ENCODE measurements around the gene CASQ1.

Gene CASQ1

GRCh38 chr1:160167580-160167979 lies 22.8 kb upstream of the CASQ1 start:
- TF ChIP-seq, protein P1, sequence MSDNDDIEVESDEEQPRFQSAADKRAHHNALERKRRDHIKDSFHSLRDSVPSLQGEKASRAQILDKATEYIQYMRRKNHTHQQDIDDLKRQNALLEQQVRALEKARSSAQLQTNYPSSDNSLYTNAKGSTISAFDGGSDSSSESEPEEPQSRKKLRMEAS (IDR thresholded peaks at IDR 0.05), result no peak
- TF ChIP-seq FOXM1 (IDR thresholded peaks at IDR 0.05; ENCODE audit: borderline replicate concordance, low read depth), result no peak
- TF ChIP-seq TEAD4 (IDR thresholded peaks at IDR 0.05), result no peak
- TF ChIP-seq EP300 (IDR thresholded peaks at IDR 0.05; ENCODE audit: borderline replicate concordance), result no peak
- TF ChIP-seq CREB1 (IDR thresholded peaks at IDR 0.05; ENCODE audit: low read depth), result no peak
- TF ChIP-seq NFIC (IDR thresholded peaks at IDR 0.05), result no peak

DNA sequence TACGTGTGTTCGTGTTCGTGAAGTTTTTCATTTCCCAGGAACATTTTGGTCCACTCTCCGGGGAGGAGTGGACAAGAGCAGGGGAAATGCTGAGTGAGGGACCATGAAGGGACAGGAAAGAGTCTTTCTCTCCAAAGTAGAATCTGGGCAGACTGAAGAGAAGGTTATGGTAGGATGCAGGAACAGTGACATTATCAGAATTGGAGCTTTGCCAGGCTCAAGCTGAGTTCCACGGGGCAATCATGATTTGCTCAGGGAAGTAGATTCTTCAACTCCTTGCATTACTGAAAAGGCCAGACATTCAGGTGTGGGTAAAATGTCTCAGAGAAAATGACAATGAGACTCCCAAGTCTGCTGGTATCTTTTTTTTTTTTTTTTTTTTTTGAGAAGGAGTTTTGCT lies 22.4 kb upstream of the CASQ1 start:
- TF ChIP-seq TAF1 (IDR thresholded peaks at IDR 0.05; ENCODE audit: low read depth) (no peak), TCF12 (IDR thresholded peaks at IDR 0.05; ENCODE audit: low read depth) (no peak), EGR1 (IDR thresholded peaks at IDR 0.05) (no peak), CREB1 (IDR thresholded peaks at IDR 0.05; ENCODE audit: low read depth) (no peak), ZBTB7A (IDR thresholded peaks at IDR 0.05; ENCODE audit: low read depth) (no peak), NFIC (IDR thresholded peaks at IDR 0.05) (peak; percentile 69)

- TF ChIP-seq EGR1 (IDR thresholded peaks at IDR 0.05), result no peak
- TF ChIP-seq RAD21 (IDR thresholded peaks at IDR 0.05; ENCODE audit: low read depth), result peak; percentile 31
Measured at GRCh38 chr1:160168609-160169369, 21.6 kb upstream of the CASQ1 start.

DNA sequence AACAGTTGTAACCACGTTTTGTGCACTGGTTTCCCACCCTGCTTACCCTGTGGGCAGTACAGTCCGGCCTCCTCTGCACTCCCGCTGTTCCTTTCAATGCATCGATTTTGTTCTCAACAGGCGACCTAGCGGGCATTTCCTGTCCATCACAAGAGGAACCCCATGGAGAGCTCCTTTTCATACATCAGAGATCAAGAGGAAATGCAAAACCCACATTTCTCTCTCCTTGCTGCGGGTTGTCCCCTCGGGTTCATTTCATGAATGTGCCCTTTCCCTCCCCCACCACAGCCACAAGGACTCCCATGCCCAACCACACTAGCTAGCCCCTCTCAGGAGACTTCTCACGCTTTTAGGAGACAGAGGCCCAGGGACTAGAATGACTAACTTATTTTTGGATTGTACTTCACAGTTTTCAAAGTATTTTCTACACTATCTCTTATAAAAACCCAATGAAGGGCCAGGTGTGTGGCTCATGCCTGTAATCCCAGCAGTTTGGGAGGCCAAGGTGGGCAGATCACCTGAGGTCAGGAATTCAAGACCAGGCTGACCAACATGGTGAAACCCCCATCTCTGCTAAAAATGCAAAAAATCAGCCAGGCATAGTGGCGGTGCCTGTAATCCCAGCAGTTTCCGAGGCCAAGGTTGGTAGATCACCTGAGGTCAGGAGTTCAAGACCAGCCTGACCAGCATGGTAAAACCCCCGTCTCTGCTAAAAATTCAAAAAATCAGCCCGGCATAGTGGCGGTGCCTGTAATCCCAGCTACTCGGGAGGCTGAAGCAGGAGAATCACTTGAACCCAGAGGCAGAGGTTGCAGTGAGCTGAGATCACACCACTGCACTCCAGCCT lies 20.6 kb upstream of the CASQ1 start:
- TF ChIP-seq ZBTB7A (IDR thresholded peaks at IDR 0.05; ENCODE audit: low read depth) (no peak), EGR1 (IDR thresholded peaks at IDR 0.05) (peak; percentile 52; the same call in 1 of the 2 replicates), CREB1 (IDR thresholded peaks at IDR 0.05; ENCODE audit: low read depth) (no peak), FOXM1 (IDR thresholded peaks at IDR 0.05; ENCODE audit: borderline replicate concordance, low read depth) (peak; percentile 97), YY1 (IDR thresholded peaks at IDR 0.05; ENCODE audit: low read depth) (peak; percentile 60; the same call in 1 of the 2 replicates), NFIC (IDR thresholded peaks at IDR 0.05) (peak; percentile 92), TCF12 (IDR thresholded peaks at IDR 0.05; ENCODE audit: low read depth) (peak; percentile 99), TEAD4 (IDR thresholded peaks at IDR 0.05) (peak; percentile 92), RAD21 (IDR thresholded peaks at IDR 0.05; ENCODE audit: low read depth) (peak; percentile 32), REST (IDR thresholded peaks at IDR 0.05; ENCODE audit: low read depth) (peak; percentile 19; the same call in 1 of the 2 replicates), CEBPB (IDR thresholded peaks at IDR 0.05) (peak; percentile 71; the same call in 1 of the 2 replicates), TAF1 (IDR thresholded peaks at IDR 0.05; ENCODE audit: low read depth) (no peak), EP300 (IDR thresholded peaks at IDR 0.05; ENCODE audit: borderline replicate concordance) (peak; percentile 99)
- TF ChIP-seq, protein P2, sequence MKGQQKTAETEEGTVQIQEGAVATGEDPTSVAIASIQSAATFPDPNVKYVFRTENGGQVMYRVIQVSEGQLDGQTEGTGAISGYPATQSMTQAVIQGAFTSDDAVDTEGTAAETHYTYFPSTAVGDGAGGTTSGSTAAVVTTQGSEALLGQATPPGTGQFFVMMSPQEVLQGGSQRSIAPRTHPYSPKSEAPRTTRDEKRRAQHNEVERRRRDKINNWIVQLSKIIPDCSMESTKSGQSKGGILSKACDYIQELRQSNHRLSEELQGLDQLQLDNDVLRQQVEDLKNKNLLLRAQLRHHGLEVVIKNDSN (IDR thresholded peaks at IDR 0.05), result peak; percentile 41
- TF ChIP-seq, protein P1 (IDR thresholded peaks at IDR 0.05), result peak; percentile 87

DNA sequence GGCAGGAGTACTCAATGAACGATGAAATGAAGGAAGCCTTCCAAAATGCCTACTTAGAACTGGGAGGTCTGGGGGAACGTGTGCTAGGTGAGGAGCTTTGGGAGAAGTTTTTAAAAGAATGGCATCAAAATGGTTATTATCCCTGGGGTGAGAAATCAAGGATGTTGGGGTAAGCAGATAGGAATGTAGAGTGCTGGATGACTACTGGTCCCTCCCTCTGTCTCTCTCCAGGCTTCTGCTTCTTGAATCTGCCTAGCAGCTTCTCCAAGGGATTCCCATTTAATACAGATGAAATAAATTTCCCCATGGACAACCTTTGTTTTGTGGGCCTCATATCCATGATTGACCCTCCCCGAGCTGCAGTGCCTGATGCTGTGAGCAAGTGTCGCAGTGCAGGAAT lies 19.0 kb upstream of the CASQ1 start:
- TF ChIP-seq ZBTB7A (IDR thresholded peaks at IDR 0.05; ENCODE audit: low read depth), result no peak
- TF ChIP-seq, protein P1 (IDR thresholded peaks at IDR 0.05), result no peak
- no peak for TF ChIP-seq NFIC (IDR thresholded peaks at IDR 0.05)
- TF ChIP-seq TEAD4 (IDR thresholded peaks at IDR 0.05), result no peak
- no peak for TF ChIP-seq CREB1 (IDR thresholded peaks at IDR 0.05; ENCODE audit: low read depth)

GRCh38 chr1:160171980-160172379 lies 18.4 kb upstream of the CASQ1 start:
- TF ChIP-seq, protein P1 (IDR thresholded peaks at IDR 0.05), result no peak
- TF ChIP-seq TCF12 (IDR thresholded peaks at IDR 0.05; ENCODE audit: low read depth), result no peak

DNA sequence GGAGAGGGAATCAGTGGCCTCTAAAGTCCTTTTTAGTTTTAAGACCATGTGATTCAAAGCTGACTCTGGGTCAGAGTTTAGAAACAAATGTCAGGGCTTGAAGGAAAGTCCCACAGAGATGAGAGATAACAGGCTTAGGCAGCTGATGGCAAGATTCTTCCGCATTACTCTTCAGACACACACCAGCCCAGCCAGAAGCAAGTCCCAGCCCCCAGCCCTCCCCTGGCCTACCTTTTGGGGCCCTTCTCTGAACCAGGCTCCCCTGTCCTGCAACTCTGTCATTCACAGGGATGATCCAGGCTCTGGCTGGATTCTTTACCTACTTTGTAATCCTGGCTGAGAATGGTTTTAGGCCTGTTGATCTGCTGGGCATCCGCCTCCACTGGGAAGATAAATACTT lies 13.1 kb upstream of the CASQ1 start:
- no peak for TF ChIP-seq EGR1 (IDR thresholded peaks at IDR 0.05)
- TF ChIP-seq REST (IDR thresholded peaks at IDR 0.05; ENCODE audit: low read depth), result no peak
- TF ChIP-seq, protein P2 (IDR thresholded peaks at IDR 0.05), result no peak
- no peak for TF ChIP-seq ZBTB7A (IDR thresholded peaks at IDR 0.05; ENCODE audit: low read depth)
- no peak for TF ChIP-seq TEAD4 (IDR thresholded peaks at IDR 0.05)
- no peak for TF ChIP-seq CEBPB (IDR thresholded peaks at IDR 0.05)
- no peak for TF ChIP-seq NFIC (IDR thresholded peaks at IDR 0.05)
